ENCODE data around the gene AK5.

AK5 gene

GRCh38 chr1:77401384-77401783 is 119.6 kb downstream of the AK5 start:
- Histone ChIP-seq H3K27me3 (ENCODE audit: low read length) (no peaks in the 10 kb centered on the region), H3F3A (ENCODE audit: insufficient read depth) (no peaks in the 10 kb centered on the region), H3K36me3 (ENCODE audit: low read length) (no peaks in the 10 kb centered on the region), H3K4me2 (ENCODE audit: low read depth, low read length, poor library complexity, severe bottlenecking) (no peak overlapping the region), H3K9ac (ENCODE audit: low read length) (no peak overlapping the region), H3K9me2 (replicated peaks; ENCODE audit: insufficient read depth, low read length) (no peaks in the 10 kb centered on the region), H2AFZ (ENCODE audit: low read depth, low read length, severe bottlenecking) (no peak overlapping the region), H3K79me2 (ENCODE audit: insufficient read depth, low read length) (no peaks in the 10 kb centered on the region), H3K4me3 (ENCODE audit: insufficient read depth, low read length, poor library complexity, severe bottlenecking) (no peak overlapping the region), H3K27ac (ENCODE audit: low read depth, low read length) (no peak overlapping the region), H4K20me1 (ENCODE audit: low read depth, low read length) (no peaks in the 10 kb centered on the region), H3K9me3 (ENCODE audit: insufficient read depth, low read length) (no peaks in the 10 kb centered on the region)
- TF ChIP-seq, protein P1, sequence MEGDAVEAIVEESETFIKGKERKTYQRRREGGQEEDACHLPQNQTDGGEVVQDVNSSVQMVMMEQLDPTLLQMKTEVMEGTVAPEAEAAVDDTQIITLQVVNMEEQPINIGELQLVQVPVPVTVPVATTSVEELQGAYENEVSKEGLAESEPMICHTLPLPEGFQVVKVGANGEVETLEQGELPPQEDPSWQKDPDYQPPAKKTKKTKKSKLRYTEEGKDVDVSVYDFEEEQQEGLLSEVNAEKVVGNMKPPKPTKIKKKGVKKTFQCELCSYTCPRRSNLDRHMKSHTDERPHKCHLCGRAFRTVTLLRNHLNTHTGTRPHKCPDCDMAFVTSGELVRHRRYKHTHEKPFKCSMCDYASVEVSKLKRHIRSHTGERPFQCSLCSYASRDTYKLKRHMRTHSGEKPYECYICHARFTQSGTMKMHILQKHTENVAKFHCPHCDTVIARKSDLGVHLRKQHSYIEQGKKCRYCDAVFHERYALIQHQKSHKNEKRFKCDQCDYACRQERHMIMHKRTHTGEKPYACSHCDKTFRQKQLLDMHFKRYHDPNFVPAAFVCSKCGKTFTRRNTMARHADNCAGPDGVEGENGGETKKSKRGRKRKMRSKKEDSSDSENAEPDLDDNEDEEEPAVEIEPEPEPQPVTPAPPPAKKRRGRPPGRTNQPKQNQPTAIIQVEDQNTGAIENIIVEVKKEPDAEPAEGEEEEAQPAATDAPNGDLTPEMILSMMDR (IDR thresholded peaks at IDR 0.05; ENCODE audit: insufficient read depth, low read length, poor library complexity, severe bottlenecking) = no peak
- TF ChIP-seq EZH2phosphoT487 (conservative IDR thresholded peaks at IDR 0.05; ENCODE audit: low read length) = no peak

DNA sequence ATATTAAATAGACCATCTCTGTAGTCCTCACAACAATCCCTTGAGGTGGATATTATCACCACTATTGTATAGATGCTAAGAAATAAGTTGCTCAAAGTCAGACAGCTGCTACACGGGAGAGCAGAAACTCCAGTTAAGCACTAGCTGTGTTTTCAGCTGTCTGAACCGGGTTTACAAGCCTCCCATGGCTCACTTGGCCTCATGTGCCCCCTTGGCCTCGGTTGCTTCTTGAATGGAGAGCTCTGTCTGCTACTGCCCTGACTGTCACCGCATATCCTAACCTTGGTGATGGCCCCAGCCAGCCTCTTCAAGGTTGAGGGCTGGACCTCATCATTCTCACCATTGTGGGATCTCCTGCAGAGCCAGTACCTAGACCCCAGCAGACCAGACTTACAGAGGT is 123.4 kb downstream of the AK5 start:
- H3K4me3 ChIP-seq (ENCODE audit: insufficient read depth, low read length, poor library complexity, severe bottlenecking) = no peak overlapping the region
- no peaks in the 10 kb centered on the region for H3F3A ChIP-seq (ENCODE audit: insufficient read depth)
- no peaks in the 10 kb centered on the region for H3K9me2 ChIP-seq (replicated peaks; ENCODE audit: insufficient read depth, low read length)
- H3K79me2 ChIP-seq (ENCODE audit: insufficient read depth, low read length) = no peaks in the 10 kb centered on the region
- no peak overlapping the region for H3K9ac ChIP-seq (ENCODE audit: low read length)
- H3K27ac ChIP-seq (ENCODE audit: low read depth, low read length) = no peak overlapping the region
- H2AFZ ChIP-seq (ENCODE audit: low read depth, low read length, severe bottlenecking) = no peak overlapping the region
- no peak overlapping the region for H3K4me2 ChIP-seq (ENCODE audit: low read depth, low read length, poor library complexity, severe bottlenecking)
- H3K27me3 ChIP-seq (ENCODE audit: low read length) = no peaks in the 10 kb centered on the region
- no peaks in the 10 kb centered on the region for H3K36me3 ChIP-seq (ENCODE audit: low read length)
- TF ChIP-seq EZH2phosphoT487 (conservative IDR thresholded peaks at IDR 0.05; ENCODE audit: low read length) = no peak
- TF ChIP-seq, protein P1 (IDR thresholded peaks at IDR 0.05; ENCODE audit: insufficient read depth, low read length, poor library complexity, severe bottlenecking) = no peak
- H3K9me3 ChIP-seq (ENCODE audit: insufficient read depth, low read length) = no peaks in the 10 kb centered on the region
- H4K20me1 ChIP-seq (ENCODE audit: low read depth, low read length) = no peaks in the 10 kb centered on the region

DNA sequence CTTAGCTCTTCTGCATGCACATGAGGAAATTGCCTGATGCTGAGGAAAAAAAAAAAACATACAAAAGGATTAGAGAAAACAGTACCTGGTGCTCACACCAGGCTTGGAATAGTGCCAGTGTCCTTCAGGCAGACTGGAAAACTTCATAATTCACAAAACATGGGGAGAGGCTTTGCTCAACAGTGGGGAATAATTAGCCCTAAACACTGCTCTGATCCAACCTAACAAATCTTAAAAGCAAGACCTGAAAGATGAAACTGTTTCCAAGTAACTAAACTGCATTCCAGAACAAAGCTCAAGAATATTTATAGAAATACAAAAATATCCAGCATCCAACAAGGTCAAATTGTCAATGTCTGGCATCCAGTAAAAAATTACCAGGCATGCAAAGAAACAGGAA is 124.8 kb downstream of the AK5 start:
- Histone ChIP-seq H2AFZ (ENCODE audit: low read depth, low read length, severe bottlenecking) (no peak overlapping the region), H3K9me3 (ENCODE audit: insufficient read depth, low read length) (no peaks in the 10 kb centered on the region), H3F3A (ENCODE audit: insufficient read depth) (no peaks in the 10 kb centered on the region), H3K36me3 (ENCODE audit: low read length) (no peaks in the 10 kb centered on the region), H3K27me3 (ENCODE audit: low read length) (no peaks in the 10 kb centered on the region), H3K27ac (ENCODE audit: low read depth, low read length) (no peak overlapping the region), H3K9me2 (replicated peaks; ENCODE audit: insufficient read depth, low read length) (no peaks in the 10 kb centered on the region), H3K9ac (ENCODE audit: low read length) (no peak overlapping the region), H3K79me2 (ENCODE audit: insufficient read depth, low read length) (no peaks in the 10 kb centered on the region), H4K20me1 (ENCODE audit: low read depth, low read length) (no peaks in the 10 kb centered on the region), H3K4me3 (ENCODE audit: insufficient read depth, low read length, poor library complexity, severe bottlenecking) (no peak overlapping the region), H3K4me2 (ENCODE audit: low read depth, low read length, poor library complexity, severe bottlenecking) (no peak overlapping the region)
- no peak for TF ChIP-seq EZH2phosphoT487 (conservative IDR thresholded peaks at IDR 0.05; ENCODE audit: low read length)
- TF ChIP-seq, protein P1 (IDR thresholded peaks at IDR 0.05; ENCODE audit: insufficient read depth, low read length, poor library complexity, severe bottlenecking) = no peak
